Measurements from ENCODE around the gene STK33. TPM values are rescaled to one million over a fixed set of nuclear protein-coding genes. Genes with fewer than 3 reads are reported as not detected.

Gene STK33
- total RNA-seq, 1 experiment from 2014 or later: 10.6 TPM

DNA sequence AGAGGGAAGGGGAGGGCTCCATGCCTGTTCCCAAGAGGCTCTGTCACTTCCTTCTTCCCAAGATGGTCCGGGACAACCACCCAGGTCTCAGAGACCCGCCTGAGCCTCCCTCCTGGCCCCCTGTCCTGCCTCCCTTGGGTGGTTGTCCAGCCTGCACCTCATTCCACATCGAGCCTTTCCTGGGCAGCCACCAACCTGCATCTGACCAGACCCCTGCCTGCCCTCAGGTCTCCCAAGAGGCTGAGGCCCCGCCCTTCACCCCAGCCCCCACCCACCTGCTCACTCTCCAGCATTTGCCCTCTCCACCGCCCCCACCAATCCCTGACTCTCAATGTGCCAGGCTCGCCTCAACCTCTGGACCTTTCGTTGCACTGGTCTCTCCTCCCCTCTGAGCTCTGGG, 232.8 kb downstream of the STK33 start:
- H3K36me3 ChIP-seq (replicated peaks; ENCODE audit: control insufficient read depth, insufficient read depth, low read length): no peaks in the 10 kb centered on the region
- no peaks in the 10 kb centered on the region for H3K27me3 ChIP-seq (ENCODE audit: control insufficient read depth, insufficient read depth, low read length)
- no peak for DNase-seq
- H3K4me3 ChIP-seq (ENCODE audit: insufficient read depth, low read depth, low read length): no peak overlapping the region

GRCh38 chr11:8360086-8360828, 233.8 kb downstream of the STK33 start:
- H3K4me3 ChIP-seq (ENCODE audit: insufficient read depth, low read depth, low read length): no peak overlapping the region
- no peaks in the 10 kb centered on the region for H3K27me3 ChIP-seq (ENCODE audit: control insufficient read depth, insufficient read depth, low read length)
- no peak for DNase-seq
- H3K36me3 ChIP-seq (replicated peaks; ENCODE audit: control insufficient read depth, insufficient read depth, low read length): no peaks in the 10 kb centered on the region

GRCh38 chr11:8359521-8359920, 234.5 kb downstream of the STK33 start:
- H3K36me3 ChIP-seq (replicated peaks; ENCODE audit: control insufficient read depth, insufficient read depth, low read length): no peaks in the 10 kb centered on the region
- H3K4me3 ChIP-seq (ENCODE audit: insufficient read depth, low read depth, low read length): no peak overlapping the region
- no peak for DNase-seq
- H3K27me3 ChIP-seq (ENCODE audit: control insufficient read depth, insufficient read depth, low read length): no peaks in the 10 kb centered on the region

DNA sequence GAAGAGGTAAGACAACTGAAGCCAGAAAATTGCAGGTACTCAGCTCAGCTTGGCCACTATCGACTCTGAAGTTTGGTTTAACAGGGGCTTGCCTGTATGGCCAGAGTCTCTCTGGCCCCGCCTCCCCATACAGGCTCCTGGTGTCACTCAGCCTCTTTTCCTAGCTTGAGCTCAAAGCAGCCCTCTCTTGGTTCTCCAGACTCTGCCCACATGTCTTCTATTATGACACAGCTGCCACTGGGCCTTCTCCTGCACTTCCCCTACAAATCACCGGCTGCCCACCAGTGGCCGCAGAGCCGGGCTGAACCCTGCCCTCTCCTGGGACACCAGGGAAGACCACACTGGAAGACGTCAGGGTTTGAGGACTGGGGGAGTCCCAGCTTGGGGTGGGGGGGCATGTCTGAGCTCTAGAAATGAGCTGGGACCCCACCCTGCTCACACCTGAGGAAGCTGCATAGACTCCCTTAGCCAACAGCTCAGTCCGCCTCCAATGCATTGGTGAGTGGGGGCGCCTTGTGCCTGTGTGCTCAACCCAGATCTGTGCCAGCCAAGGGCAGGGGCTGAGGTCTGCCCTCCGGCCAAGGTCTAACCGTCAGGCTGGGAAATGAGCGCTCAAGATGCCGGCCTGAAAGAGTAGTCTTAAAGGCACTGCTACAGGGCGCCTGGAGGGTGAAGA, 236.0 kb downstream of the STK33 start:
- Histone ChIP-seq H3K27me3 (ENCODE audit: control insufficient read depth, insufficient read depth, low read length) (no peaks in the 10 kb centered on the region), H3K36me3 (replicated peaks; ENCODE audit: control insufficient read depth, insufficient read depth, low read length) (no peaks in the 10 kb centered on the region), H3K4me3 (ENCODE audit: insufficient read depth, low read depth, low read length) (no peak overlapping the region)
- DNase-seq: peak; percentile 72

DNA sequence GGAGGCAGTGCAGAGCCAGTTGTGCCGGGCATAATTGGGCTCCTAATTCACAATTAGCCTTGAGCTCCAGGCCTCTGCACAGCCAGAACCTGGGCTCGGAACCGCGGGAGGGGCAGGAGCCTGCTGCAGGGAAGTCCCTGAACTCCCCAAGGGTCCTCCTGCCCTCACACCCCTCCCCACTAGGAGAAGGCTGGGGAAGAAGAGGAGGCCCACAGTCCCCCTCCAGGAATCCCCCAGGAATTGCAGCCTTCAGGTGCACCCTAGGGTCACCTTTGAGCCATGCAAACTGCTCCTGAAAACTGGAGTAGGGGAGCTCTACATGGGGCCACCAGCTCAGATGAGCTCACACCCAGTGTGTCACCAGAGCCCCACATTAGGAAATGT, 236.5 kb downstream of the STK33 start:
- peak; percentile 81 for DNase-seq
- Histone ChIP-seq H3K4me3 (ENCODE audit: insufficient read depth, low read depth, low read length) (no peak overlapping the region), H3K36me3 (replicated peaks; ENCODE audit: control insufficient read depth, insufficient read depth, low read length) (no peaks in the 10 kb centered on the region), H3K27me3 (ENCODE audit: control insufficient read depth, insufficient read depth, low read length) (no peaks in the 10 kb centered on the region)

GRCh38 chr11:8356721-8357504, 237.1 kb downstream of the STK33 start:
- no peaks in the 10 kb centered on the region for H3K36me3 ChIP-seq (replicated peaks; ENCODE audit: control insufficient read depth, insufficient read depth, low read length)
- H3K27me3 ChIP-seq (ENCODE audit: control insufficient read depth, insufficient read depth, low read length): no peaks in the 10 kb centered on the region
- no peak overlapping the region for H3K4me3 ChIP-seq (ENCODE audit: insufficient read depth, low read depth, low read length)
- DNase-seq: no peak

DNA sequence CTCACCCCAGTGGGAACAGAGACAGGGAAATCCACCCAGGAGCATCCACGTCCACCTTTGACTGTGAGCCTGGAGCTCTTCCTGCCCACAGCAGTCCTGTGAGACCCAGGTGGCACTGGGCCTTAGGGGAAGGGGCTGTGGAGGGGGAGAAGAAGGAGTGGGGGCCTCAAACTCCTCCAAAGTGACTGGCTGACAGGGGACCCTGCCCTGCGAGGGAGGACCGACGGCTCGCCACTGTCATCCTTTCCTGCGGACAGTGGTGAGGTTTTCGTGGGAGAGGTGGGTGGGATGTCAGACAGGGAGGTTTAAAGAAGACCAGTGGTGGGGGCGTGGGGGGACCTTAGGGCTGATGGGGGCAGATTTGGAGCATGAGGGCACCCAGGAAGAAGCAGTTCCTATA, 237.8 kb downstream of the STK33 start:
- DNase-seq: no peak
- no peaks in the 10 kb centered on the region for H3K36me3 ChIP-seq (replicated peaks; ENCODE audit: control insufficient read depth, insufficient read depth, low read length)
- H3K4me3 ChIP-seq (ENCODE audit: insufficient read depth, low read depth, low read length): no peak overlapping the region
- H3K27me3 ChIP-seq (ENCODE audit: control insufficient read depth, insufficient read depth, low read length): no peaks in the 10 kb centered on the region

DNA sequence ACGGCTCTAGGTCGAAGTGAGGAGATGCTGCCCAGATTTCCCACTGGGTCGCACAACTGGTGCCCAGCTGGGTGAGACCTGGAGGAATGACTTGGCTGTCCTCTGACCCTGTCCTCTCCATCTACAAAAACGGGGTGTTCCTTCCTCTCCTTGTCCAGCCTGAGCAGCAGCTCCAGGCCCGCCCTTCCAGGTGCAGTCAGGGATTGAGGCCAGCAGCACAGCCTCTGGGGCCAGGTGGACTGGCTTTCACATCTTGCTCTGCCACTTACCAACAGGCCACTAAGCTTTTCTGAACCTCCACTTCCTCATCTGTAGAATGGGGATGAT, 238.6 kb downstream of the STK33 start:
- no peaks in the 10 kb centered on the region for H3K36me3 ChIP-seq (replicated peaks; ENCODE audit: control insufficient read depth, insufficient read depth, low read length)
- DNase-seq: no peak
- no peaks in the 10 kb centered on the region for H3K27me3 ChIP-seq (ENCODE audit: control insufficient read depth, insufficient read depth, low read length)
- H3K4me3 ChIP-seq (ENCODE audit: insufficient read depth, low read depth, low read length): no peak overlapping the region

- no peak for DNase-seq
- no peak overlapping the region for H3K4me3 ChIP-seq (ENCODE audit: insufficient read depth, low read depth, low read length)
- H3K36me3 ChIP-seq (replicated peaks; ENCODE audit: control insufficient read depth, insufficient read depth, low read length): no peaks in the 10 kb centered on the region
- H3K27me3 ChIP-seq (ENCODE audit: control insufficient read depth, insufficient read depth, low read length): no peaks in the 10 kb centered on the region
These were observed 239.2 kb downstream of the STK33 start for GRCh38 chr11:8354622-8355415.

DNA sequence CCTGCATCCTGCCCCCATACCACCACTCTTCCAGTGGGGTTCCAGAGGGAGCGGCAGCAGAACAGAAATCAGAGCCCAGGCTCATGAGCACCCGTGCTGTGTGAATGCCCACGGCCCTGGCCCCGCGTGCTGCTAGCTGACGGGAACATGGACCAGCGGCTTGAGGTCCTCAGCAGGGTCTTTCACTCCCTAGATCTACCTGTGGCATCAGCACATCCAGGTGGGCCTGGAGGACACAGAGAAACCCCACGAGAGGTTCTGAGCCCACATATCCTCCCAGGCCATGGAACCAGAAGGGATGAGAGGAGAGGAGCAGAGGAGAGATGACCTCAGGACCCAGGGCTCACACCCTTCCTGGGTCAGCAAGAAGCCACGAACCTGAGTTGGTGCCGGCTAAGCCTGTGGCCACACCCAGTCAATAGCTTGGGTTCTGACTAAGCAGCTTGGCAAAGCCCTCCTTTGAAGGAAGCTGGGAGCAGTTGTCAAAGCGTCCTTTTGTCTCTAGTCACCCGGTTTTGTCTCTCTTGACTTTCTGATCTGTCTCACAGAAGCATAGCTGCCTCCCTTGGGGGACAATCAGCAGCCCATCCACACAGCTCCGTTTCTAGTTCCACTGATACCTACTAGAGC, 241.0 kb downstream of the STK33 start:
- no peaks in the 10 kb centered on the region for H3K36me3 ChIP-seq (replicated peaks; ENCODE audit: control insufficient read depth, insufficient read depth, low read length)
- no peak overlapping the region for H3K4me3 ChIP-seq (ENCODE audit: insufficient read depth, low read depth, low read length)
- H3K27me3 ChIP-seq (ENCODE audit: control insufficient read depth, insufficient read depth, low read length): no peaks in the 10 kb centered on the region
- DNase-seq: no peak

GRCh38 chr11:8352103-8352875, 241.7 kb downstream of the STK33 start:
- Histone ChIP-seq H3K27me3 (ENCODE audit: control insufficient read depth, insufficient read depth, low read length) (no peaks in the 10 kb centered on the region), H3K36me3 (replicated peaks; ENCODE audit: control insufficient read depth, insufficient read depth, low read length) (no peaks in the 10 kb centered on the region), H3K4me3 (ENCODE audit: insufficient read depth, low read depth, low read length) (no peak overlapping the region)
- no peak for DNase-seq

- no peak for DNase-seq
- Histone ChIP-seq H3K4me3 (ENCODE audit: insufficient read depth, low read depth, low read length) (no peak overlapping the region), H3K36me3 (replicated peaks; ENCODE audit: control insufficient read depth, insufficient read depth, low read length) (no peaks in the 10 kb centered on the region), H3K27me3 (ENCODE audit: control insufficient read depth, insufficient read depth, low read length) (no peaks in the 10 kb centered on the region)
These were observed 242.8 kb downstream of the STK33 start for GRCh38 chr11:8351223-8351622.

GRCh38 chr11:8347978-8348377, 246.1 kb downstream of the STK33 start:
- H3K4me3 ChIP-seq (ENCODE audit: insufficient read depth, low read depth, low read length): no peak overlapping the region
- H3K36me3 ChIP-seq (replicated peaks; ENCODE audit: control insufficient read depth, insufficient read depth, low read length): no peaks in the 10 kb centered on the region
- H3K27me3 ChIP-seq (ENCODE audit: control insufficient read depth, insufficient read depth, low read length): no peaks in the 10 kb centered on the region
- DNase-seq: no peak

Measured in H7 (cell line).